ENCODE measurements around the gene FBXL22. TPM values are rescaled to one million over a fixed set of nuclear protein-coding genes. Genes with fewer than 3 reads are reported as not detected.

Gene FBXL22
- total and polyA plus RNA-seq, 2 of the 4 experiments (the other 2 are of a cell fraction) = 0.36 to 1.3 TPM

GRCh38 chr15:63606308-63606707 is 9.1 kb downstream of the FBXL22 start:
- no TSS peak for BruUV-seq (replicated peaks)
- Histone ChIP-seq H3K4me3 (ENCODE audit: insufficient read depth, low read depth, low read length) (no peak overlapping the region), H3K4me2 (ENCODE audit: low read depth, low read length) (no peak overlapping the region), H4K5ac (ENCODE audit: low read depth, low read length) (no peak overlapping the region), H2BK120ac (ENCODE audit: low read depth, low read length) (no peak overlapping the region), H2AFZ (replicated peaks; ENCODE audit: low read length, poor library complexity) (no peak overlapping the region), H2AK5ac (ENCODE audit: low read depth, low read length) (no peak overlapping the region), H3K79me1 (ENCODE audit: low read depth in 1 of 2, low read length in 2 of 2) (no peaks in the 10 kb centered on the region), H4K8ac (ENCODE audit: low read depth in 2 of 2, low read length in 2 of 2) (no peak overlapping the region), H3K18ac (ENCODE audit: low read depth, low read length) (no peak overlapping the region), H3K27ac (ENCODE audit: insufficient read depth, low read length) (no peak overlapping the region), H3K9me3 (ENCODE audit: control insufficient read depth, insufficient read depth, low read length) (no peaks in the 10 kb centered on the region), H3K56ac (ENCODE audit: extremely low read depth, insufficient read depth, low read length) (no peak overlapping the region), H2BK15ac (ENCODE audit: low read depth, low read length) (no peak overlapping the region), H2BK5ac (ENCODE audit: low read depth, low read length, poor library complexity, severe bottlenecking) (no peak overlapping the region), H3K23ac (ENCODE audit: low read depth, low read length) (no peak overlapping the region), H4K20me1 (ENCODE audit: insufficient read depth, low read length) (peaks cover 6% of the 10 kb centered on the region; the same call in 1 of the 2 replicates), H2AK9ac (replicated peaks; ENCODE audit: low read depth, low read length, poor library complexity) (no peak overlapping the region), H2BK20ac (ENCODE audit: low read depth, low read length) (no peak overlapping the region), H3K14ac (replicated peaks; ENCODE audit: low read depth, low read length) (no peak overlapping the region), H3K27me3 (ENCODE audit: control insufficient read depth, insufficient read depth, low read length) (no peaks in the 10 kb centered on the region), H3K4ac (ENCODE audit: low read depth, low read length) (no peak overlapping the region), H3K4me1 (ENCODE audit: control insufficient read depth, insufficient read depth, low read length) (peaks cover 7% of the 10 kb centered on the region), H3K36me3 (ENCODE audit: control insufficient read depth, insufficient read depth, low read length) (peaks cover 17% of the 10 kb centered on the region), H3K9me1 (ENCODE audit: insufficient read depth, low read length) (peaks cover 2% of the 10 kb centered on the region; the same call in 1 of the 2 replicates), H4K91ac (ENCODE audit: insufficient read depth, low read depth, low read length) (no peak overlapping the region), H3K9ac (ENCODE audit: low read depth, low read length) (no peak overlapping the region)
- ChIA-PET CTCF (no interaction called here), POLR2A (ENCODE audit: unreplicated experiment) (no interaction called here)
- DNase-seq (no peak), ATAC-seq (ENCODE audit: low read depth) (no peak)
- in situ Hi-C loops (cut with MboI; ENCODE audit: low sequenced_read_pairs) = no loop called here
- TF ChIP-seq MAFK (IDR thresholded peaks at IDR 0.05; ENCODE audit: low read depth, low read length) (no peak), CTCF (conservative IDR thresholded peaks at IDR 0.05; ENCODE audit: low read depth, low read length) (no peak), RFX5 (IDR thresholded peaks at IDR 0.05; ENCODE audit: low read depth, low read length) (no peak), RAD21 (IDR thresholded peaks at IDR 0.05; ENCODE audit: low read length) (no peak), BHLHE40 (IDR thresholded peaks at IDR 0.05; ENCODE audit: low read depth, low read length) (no peak), MAZ (IDR thresholded peaks at IDR 0.05; ENCODE audit: borderline replicate concordance, low read depth, low read length) (no peak), CHD1 (IDR thresholded peaks at IDR 0.05; ENCODE audit: low read depth, low read length) (no peak), CEBPB (IDR thresholded peaks at IDR 0.05; ENCODE audit: low read depth, low read length) (no peak), RCOR1 (IDR thresholded peaks at IDR 0.05; ENCODE audit: insufficient replicate concordance, low read length) (no peak)
- TF ChIP-seq, protein P1, sequence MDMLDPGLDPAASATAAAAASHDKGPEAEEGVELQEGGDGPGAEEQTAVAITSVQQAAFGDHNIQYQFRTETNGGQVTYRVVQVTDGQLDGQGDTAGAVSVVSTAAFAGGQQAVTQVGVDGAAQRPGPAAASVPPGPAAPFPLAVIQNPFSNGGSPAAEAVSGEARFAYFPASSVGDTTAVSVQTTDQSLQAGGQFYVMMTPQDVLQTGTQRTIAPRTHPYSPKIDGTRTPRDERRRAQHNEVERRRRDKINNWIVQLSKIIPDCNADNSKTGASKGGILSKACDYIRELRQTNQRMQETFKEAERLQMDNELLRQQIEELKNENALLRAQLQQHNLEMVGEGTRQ (IDR thresholded peaks at IDR 0.05; ENCODE audit: low read depth, low read length) = no peak
- dilution Hi-C loops (cut with HindIII; ENCODE audit: low sequenced_read_pairs, unreplicated experiment) = no loop called here
- WGBS, 2 experiments (ENCODE audit: extremely low coverage in 2 of 2, insufficient read length in 1 of 2) = no CpG with 5 or more reads among the region's 2 CpGs
- intact Hi-C loops (cut with micrococcal nuclease) = no loop called here

Data from IMR-90 (cell line).